ENCODE data around the gene ZIC5.
"Not testable (repeated sequence)": the region's sequence is repeated elsewhere in the genome, so short reads cannot be mapped to it uniquely, and the experiment has no call there.

ZIC5 gene

DNA sequence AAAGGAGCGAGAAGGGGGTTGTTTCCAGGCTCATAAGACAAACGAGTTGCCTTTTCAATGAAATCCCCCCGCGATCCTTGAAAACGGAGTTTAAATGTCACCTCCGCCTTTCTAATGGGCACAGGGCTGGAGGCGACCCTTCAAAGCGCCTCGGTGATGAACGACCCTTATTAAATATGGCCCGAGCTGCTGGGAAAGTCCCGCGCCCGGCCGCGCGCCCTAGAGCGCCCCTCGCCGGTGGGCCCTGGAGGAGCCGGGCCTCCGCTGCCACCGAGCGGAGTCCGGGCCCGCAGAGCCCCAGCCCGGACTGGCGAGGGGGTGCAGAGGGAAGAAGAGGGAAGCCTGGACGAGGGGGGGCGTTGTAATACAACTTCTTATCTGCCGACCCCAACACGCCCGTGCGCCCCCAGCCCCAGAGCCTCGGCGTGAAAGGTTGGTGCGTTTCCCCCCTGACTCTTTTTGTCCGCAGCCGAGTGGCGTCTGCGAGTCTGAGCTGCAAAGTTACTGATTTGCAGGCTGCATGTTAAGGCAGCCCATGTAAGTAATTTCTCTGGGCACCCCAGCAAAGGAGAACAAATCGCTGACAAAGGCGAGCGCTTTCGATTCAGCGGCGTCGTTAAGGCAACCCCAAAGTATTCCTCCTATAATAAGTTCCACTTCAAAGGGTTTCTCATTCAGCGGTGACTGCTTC, 11.9 kb downstream of the ZIC5 start:
- no peak for DNase-seq

- DNase-seq: no peak
These were observed 12.4 kb downstream of the ZIC5 start for GRCh38 chr13:99959127-99959539.

DNA sequence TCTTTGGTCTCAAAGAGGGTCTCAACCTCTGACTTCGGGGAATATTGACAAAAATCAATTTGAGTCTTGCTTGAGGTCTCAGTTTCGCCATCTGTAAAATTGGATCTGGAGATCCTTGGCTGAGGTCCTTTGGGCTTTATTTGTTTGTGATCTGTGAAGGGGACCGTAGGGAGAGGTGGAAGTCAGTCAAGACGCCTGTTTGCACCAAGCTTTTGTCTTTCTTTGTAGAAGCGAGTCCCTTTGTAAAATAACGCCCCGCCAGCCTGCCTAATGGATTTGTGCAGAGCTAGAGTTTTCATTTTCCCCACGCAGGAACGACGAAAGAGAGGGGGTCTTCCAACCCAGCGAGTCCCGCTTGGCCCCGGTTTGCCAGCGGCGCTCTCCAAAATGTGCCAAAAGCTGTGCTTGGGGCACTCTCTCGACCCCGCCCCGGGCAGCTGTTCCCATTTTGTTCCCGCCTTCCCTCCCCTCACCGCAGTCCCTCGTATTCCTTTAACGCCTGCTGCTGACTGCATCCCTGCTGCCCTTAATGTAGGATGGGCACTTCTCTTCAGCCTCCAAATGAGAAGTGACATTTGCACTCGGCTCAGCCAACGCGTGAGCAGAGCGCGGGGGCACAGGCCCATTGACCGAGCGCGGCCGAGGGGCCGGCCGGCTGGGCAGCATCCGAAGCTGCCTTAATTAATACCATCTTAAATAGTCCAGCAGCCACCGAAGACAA, 13.0 kb downstream of the ZIC5 start:
- no peak for DNase-seq

DNA sequence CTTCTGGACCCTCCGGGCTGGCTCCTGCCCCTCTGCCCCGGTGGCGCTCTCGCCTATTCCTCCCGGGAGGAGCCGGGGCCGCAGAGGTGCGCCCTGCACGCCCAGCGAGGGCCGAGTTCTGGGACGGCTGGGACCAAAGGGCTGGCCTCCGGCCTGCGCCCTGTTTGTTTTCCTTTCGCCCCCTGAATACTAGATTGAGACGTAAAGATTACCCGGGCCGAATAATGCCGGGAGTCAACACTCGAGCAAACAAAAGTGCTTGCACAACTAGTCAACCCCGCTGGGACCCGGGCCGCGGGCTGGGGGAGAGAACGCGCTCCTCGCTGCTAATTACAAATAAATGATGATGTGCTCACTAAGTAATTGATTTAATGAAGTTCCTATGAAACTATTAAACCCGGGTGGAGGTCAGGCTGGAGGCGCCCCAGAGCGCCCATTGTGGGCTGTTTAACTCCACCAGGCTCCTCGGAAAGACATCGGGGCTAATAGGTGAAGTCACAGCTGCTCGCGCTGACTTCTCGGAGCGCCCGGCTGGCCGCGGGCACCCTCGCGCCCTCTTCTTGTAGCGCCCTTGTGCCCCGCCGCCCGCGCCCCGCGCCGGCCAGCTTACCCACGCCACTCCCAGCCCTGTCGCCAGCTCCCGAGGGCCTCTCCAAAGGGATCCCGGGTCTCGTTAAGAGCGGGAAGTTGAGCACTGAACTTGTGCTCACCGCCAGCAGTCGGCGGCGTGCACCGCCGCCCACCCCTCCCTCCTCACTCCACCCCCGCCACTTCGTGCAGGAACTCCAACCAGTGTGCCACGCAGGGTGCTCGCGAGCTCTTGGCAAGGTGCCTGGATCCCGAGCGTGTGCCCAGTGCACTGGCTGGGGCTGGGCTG, 14.9 kb downstream of the ZIC5 start:
- no peak for DNase-seq

- DNase-seq: no peak
These were observed 15.7 kb downstream of the ZIC5 start for GRCh38 chr13:99955747-99956472.

GRCh38 chr13:99955107-99955746, 16.3 kb downstream of the ZIC5 start:
- no peak for DNase-seq

DNA sequence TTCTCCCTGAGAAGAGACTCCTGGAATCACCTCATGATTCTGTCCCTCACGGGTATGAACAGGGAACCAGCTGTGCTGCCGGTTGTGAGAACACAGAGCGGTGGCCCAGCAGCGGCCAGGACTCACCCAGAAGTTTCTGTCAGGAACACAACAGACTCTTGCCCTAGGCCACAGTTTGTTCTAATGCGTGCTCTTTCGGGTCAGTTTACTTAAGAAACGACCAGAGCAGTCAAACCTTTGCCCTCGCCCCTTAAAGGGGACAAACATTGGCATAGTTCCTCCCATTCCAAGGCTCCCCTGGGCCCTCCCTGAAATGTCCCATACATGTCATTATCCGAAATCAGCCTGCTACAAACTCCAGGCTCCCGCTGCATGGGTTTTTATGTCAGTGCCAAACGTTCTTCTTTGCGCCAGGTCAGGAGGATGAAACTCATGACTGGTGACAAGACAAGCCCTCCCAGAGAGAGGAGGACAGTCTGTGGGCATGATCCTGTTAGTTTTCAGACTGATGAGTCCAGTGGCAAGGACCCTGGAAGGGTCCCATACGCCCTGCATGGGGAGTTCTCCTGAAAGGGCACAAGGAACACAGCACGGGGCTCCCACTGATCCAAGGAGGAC, 18.3 kb downstream of the ZIC5 start:
- DNase-seq: no peak

GRCh38 chr13:99951666-99952065, 19.9 kb downstream of the ZIC5 start:
- DNase-seq: not testable (repeated sequence)

DNA sequence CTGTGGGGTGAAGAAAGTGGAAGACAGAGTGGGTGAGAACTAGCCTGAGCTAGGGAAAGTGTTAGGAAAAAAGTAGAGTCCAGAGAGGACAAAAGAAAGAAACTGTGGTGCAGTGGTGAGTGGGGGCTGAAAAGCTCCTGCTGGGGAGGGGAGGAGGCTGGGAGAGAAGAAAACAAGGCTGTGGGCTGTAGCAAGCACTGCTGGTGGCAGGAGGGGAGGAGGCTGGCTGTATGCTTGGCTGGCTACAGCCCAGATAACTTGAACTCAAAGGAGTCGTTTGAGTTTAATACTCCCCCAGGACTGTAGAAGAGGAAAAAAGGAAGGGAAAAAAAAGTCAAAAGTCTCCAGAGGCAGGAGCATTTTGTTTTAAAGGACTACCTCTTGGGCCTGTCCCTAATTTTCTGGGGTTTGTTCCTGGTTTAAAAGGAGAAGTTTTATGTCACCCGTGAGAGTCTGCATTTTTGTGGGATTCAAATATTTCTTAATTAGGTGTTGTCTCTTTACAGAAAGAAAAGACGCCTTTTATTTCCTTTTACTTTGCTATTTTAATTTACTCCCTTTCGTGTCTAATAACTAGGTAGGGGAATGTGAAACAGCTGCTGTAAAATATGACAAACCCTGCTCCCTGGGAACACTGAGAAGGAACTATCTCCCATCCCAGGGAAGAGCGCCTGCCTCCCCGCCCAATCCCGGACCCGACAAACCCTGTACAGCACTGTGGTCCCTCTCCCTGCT, 21.7 kb downstream of the ZIC5 start:
- DNase-seq: no peak

- no peak for DNase-seq
These were observed 22.5 kb downstream of the ZIC5 start for GRCh38 chr13:99948907-99949678.

- no peak for DNase-seq
These were observed 23.2 kb downstream of the ZIC5 start for GRCh38 chr13:99948411-99948810.

DNA sequence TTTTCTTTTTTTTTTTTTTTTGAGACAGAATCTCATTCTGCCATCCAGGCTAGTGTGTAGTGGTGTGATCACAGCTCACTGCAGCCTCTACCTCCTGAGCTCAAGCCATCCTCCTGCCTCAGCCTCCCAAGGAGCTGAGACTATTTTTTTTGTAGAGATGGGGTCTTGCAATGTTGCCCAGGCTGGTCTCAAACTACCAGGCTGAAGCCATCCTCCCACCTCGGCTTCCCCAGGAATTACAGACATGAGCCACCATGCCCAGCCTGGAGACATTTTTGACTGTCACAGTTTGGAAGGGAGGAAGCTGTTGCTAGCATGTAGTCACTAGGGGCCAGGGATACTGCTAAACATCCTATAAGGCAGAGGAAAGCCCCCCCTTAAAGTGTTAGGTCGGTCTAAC, 23.9 kb downstream of the ZIC5 start:
- no peak for DNase-seq

GRCh38 chr13:99945515-99945914, 26.1 kb downstream of the ZIC5 start:
- not testable (repeated sequence) for DNase-seq

DNA sequence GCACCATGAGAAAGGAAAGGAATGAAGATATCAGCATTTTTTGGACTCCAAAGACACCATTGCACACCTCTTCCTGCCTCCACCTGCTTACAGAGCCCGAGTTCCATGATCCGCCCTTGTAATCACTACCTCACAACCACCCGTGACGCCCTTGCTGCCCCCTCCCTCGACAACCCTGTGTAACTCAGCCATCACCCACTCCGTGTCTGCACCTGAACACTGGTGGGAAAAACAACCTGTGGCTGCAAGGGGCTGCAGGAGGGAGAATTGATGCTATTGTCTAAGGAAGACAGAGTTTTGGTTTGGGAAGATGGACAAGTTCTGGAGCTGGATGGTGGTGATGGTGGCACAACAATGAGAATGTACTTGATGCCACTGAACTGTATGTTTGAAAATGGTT, 27.0 kb downstream of the ZIC5 start:
- no peak for DNase-seq

- DNase-seq: no peak
These were observed 27.5 kb downstream of the ZIC5 start for GRCh38 chr13:99944102-99944501.

DNA sequence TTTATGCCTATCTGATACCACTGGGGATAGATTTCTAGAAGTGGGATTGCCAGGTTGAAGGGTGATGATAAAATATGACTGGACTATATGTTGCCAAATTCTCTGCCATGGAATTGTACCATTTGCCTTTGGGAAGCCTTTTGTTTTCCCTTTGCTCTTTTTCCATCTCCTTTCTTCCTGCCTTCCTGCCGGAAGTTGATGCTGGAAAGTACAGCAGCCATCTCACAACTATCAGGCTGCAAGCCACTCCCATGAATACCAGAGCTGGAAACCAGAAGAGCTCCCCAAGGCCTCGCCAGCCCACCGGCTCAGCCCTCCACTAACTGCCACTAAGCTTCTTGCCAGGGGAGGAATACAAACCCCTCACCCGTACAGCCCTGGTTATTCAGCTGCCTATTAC, 29.7 kb downstream of the ZIC5 start:
- DNase-seq: no peak

DNA sequence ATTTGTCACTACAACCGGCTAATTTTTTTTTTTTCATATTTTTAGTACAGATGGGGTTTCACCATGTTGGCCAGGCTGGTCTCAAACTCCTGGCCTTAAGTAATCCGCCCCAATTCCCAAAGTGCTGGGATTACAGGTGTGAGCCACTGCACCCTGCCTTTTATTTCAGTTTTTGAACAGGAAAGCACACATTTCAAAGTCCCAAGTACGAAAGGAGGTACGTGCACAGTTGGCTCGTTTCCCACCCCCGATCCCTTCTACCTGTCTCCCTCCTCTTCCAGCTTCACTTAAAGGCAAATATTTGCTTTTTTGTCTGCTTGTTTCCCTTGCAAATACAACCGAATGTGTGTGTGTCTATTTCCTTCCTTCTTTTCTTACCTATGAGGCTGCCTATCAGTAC, 30.5 kb downstream of the ZIC5 start:
- no peak for DNase-seq

DNA sequence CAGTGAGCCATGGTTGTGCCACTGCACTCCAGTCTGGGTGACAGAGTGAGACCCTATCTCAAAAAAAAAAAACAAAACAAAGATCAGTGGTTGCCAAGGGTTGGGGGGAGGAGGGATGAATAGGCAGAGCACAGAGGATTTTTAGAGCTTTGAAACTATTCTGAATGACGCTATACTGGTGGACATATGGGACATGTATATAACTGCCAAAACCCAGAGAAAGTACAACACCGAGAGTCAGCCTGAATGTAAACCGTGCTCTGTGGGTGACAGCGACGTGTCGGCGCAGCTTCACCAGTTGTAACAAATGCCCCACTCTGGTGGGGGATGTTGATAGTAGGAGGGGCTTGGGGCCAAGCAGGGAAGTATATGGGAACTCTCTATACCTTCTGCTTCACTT, 32.9 kb downstream of the ZIC5 start:
- no peak for DNase-seq

GRCh38 chr13:99935772-99936171, 35.8 kb downstream of the ZIC5 start:
- DNase-seq: no peak

DNA sequence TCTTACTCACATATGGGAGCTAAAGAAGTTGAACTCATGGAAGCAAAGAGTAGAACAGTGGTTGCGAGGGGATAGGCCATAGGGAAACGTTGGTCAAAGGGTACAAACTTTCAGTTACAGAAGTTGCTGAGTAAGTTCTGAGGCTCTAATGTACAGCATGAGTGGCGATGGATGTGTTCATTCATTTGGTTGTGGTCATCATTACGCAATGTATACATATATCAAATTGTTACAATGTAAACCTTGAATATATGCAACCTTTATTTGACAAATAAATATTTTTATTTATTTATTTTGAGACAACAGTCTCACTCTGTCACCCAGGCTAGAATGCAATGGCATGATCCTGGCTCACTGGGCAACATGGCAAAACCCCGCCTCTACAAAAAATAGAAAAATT, 38.7 kb downstream of the ZIC5 start:
- no peak for DNase-seq

DNA sequence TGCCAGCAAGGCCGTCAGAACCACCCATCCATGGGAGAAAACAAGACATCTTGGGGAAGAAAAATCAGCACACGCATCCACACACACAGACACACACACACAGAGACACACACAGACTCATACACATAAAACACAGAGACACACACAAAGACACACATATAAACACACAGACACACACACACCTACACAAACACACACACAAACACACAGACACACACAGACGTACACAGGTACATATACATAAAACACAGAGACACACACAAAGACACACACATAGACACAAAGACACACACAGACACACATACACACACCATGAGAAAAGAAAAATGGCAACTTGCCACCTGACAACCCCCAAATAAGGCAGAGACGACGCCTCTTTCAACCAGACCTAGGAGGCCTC, 40.6 kb downstream of the ZIC5 start:
- no peak for DNase-seq

All from activated naive CD4-positive, alpha-beta T cell (primary cell).